T-helper 2 cell (primary cell): Measurements from ENCODE around the gene PARD3B.
"Not testable (repeated sequence)": the region's sequence is repeated elsewhere in the genome, so short reads cannot be mapped to it uniquely, and the experiment has no call there.

Experiments used
- DNase-seq, 5 experiments: peaks; one replicate each; pipeline versions ENCODE4 v3.0.0 to v3.0.0-alpha.2; 2012 to 2022

PARD3B gene

DNA sequence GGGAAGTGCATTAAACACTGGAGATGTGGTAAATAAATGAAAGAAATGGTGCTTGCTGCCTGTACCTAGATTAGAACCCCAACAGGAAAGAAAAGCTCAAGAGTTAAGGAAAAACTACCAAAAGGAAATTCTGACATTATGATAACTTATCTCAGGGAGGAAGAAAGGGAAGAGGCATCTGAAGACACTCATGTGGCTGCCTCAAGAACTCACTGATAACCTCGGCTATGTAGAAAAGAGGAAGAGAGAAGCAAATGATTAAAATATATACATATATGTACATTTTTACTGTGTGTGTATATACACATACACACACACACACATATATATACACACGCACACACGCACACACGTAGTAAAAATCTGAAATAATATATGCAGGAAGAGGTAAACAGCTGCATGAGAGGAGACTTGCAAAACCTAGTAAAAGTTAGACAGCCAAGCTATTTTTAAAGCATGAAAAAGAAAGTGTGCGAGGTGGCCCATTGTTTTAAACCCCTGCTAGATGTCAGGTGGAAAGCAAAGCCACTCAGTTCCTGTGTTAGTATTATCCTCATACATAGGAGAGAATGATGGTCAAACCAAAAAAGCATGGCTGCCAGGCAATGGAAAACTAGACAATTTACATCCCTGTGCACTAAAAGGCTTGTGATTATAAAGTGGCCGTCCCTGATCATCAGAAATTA, 654.0 kb downstream of the PARD3B start:
- DNase-seq: no peak

DNA sequence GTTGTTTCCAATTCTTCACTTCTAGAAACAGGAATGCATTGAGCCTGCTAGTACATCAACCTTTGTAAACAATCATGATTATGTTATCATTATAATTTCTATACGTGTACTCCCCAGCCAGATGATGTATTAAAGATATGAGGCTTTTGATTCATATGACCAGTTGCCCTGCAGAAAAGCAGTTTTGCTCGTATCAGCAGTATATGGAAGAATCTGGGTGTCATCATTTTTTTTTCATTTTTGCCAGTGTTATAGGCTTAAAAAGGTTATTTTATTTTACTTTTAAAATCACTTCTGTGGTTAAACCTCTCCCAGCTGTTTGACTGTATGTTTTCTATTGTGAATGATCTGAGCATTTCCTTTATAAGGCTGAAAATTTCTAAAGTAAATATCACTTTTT, 665.2 kb downstream of the PARD3B start:
- DNase-seq: no peak

DNA sequence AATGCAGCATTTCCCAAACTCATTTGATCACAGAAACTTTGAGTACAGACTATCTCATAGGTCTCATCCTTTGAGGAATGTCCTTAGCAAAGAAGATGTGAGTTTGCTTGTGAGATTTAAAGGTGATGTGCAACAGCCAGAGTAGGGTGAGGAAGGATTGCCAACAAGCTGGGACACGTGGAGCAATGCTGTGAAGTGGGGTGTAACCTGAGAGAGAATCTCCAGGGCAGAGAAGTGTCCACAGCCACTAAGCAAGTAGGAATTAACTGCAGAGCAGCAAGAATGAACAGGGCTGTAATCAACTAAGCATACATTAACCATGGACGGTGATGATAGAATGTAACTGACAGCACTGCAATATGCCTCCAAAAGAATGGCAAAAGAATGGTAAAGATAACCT, 667.1 kb downstream of the PARD3B start:
- no peak for DNase-seq

DNA sequence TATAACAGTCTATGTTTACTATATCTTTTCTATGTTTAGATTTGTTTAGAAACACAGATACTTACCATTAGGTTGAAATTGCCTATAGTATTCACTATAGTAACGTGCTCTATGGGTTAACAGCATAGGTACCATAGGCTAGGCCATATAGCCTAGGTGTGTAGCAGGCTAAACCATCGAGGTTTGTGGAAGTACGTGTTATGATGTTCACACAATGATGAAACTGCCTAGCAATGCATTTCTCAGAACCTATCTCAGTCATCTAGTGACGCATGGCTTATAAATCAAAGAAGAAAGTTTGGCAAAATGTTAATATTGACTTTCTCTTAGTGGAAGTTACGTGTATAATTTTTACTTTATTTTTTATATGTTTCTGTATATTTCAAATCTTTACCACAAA, 670.8 kb downstream of the PARD3B start:
- DNase-seq: no peak

DNA sequence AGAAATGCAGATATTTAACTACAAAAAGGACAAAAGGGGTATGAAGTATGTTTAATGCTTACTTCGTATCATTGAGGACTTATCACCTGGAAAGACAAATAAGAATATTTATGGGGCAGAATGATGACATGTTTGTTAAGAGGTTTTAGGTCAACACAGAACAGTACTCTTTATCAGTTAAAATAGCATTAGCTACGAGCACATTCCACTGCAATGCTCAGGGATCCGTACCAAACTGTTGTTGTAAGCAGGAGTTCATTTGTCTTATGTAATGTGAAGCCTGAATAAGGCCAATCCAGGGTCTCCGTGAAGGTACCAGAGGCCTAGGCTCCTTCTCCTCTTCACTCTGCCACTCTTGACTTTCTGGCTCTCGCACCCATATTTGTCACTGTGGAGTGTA, 671.3 kb downstream of the PARD3B start:
- DNase-seq: no peak

DNA sequence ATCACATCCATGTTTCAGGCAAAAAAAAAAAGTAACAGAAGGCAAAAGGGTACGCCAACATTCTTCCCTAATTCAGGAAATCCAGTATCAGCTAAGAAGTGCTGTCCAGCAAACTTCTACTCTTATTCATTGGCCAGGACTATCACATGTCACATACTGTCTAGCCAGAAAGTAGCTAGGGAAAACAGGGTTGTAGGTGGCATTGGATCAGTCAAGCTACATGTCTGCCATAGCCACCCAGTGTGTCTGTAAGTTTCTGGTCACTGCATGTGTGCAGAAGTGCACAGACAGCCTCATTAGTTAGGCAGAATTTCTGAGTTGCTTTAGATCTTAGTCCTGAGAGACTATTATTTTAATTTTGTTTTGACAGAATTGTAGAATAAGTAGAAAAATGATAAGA, 671.7 kb downstream of the PARD3B start:
- DNase-seq: no peak

DNA sequence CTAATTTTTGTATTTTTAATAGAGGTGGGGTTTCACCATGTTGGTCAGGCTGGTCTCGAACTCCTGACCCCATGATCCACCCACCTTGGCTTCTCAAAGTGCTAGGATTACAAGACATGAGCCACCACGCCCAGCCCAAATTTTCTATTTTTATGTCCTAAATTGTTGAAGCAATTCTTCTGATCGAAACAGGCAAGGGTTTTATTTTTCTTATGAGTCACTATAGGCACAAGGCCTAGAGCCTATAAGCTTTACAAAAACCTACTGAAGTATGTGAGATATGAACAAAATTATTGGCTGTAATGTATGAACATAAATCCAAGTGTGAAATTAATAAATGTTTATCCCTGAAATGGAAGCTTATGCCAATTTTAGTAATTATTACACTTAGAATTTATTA, 672.8 kb downstream of the PARD3B start:
- no peak for DNase-seq

DNA sequence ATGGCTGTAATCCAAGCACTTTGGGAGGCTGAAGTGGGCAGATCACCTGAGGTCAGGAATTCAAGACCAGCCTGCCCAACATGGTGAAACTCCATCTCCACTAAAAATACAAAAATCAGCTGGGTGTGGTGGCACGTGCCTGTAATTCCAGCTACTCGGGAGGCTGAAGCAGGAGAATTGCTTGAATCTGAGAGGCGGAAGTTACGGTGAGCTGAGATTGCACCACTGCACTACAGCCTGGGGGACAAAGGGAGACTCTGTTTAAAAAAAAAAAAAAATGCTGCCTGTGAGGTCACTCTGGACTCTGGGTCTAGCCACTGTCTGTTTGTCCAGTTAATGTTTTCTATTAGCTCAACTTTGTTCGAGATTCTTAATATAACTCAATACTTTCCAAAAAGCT, 673.5 kb downstream of the PARD3B start:
- not testable (repeated sequence) for DNase-seq

DNA sequence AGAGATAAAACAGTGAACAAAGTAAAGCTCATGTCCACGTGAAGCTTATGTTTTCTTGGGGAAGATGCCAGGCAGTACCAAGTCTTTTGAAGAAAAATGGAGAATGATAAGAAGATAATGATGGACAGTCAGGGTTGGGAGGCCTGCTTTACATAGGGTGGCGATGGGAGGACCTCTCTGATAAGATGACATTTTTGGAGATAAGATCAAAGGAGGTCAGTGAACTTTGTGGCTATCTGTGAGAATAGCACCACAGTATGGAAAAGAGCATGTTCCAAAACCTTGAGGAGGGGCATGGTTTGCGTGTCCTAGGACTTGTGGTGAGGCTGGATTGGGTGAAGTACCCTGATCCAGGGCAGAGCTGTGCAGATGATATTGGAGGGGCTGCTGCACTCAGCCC, 675.3 kb downstream of the PARD3B start:
- no peak for DNase-seq

DNA sequence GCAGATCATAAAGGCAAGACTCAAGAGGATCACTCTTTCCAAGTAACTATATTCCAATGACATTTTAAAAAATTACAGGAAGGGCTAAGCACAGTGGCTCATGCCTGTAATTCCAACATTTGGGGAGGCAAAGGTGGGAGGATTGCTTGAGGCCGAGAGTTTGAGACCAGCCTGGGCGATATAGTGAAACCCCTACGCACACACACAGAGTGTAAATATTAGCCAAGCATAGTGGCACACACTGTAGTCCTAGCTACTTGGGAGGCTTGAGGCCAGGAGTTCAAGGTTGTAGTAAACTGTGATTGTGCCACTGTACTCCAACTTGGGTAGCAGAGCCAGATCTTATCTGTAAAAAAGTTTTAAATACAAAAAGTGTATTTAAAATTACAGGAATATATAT, 686.8 kb downstream of the PARD3B start:
- DNase-seq: no peak

DNA sequence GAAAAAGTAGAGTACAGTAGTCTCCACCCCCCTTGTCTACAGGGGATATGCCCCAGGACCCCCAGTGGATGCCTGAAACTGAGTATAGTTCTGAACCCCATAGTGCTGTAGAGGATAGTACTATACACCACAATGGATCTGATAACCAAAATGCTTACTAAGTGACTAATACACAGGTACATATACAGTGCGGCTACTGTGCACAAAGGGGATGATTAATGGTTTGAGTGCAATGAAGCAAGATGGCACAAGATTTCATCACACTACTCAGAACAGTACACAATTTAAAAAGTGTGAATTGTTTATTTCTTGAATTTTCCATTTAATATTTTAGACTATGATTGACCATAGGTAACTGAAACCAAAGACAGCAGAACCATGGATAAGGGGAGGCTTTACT, 690.2 kb downstream of the PARD3B start:
- DNase-seq: no peak

DNA sequence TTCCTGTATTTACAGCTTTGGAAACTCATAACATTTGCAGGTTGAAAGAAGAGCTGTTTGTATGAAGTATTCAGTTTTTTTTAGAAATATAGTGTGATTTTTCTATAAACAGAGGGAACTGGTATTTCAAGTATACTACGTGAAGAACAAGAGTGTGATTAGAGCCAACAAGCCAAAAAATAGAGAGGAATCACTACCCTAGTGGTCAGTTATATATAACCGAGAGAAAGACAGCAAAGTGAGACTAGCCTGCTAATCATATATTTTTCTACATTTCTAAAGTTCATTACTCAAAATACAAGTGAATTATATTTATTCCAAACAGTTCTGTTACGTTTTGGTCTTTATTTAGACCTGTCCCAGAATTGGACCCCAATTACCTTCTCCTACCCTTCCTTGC, 692.2 kb downstream of the PARD3B start:
- DNase-seq: no peak

DNA sequence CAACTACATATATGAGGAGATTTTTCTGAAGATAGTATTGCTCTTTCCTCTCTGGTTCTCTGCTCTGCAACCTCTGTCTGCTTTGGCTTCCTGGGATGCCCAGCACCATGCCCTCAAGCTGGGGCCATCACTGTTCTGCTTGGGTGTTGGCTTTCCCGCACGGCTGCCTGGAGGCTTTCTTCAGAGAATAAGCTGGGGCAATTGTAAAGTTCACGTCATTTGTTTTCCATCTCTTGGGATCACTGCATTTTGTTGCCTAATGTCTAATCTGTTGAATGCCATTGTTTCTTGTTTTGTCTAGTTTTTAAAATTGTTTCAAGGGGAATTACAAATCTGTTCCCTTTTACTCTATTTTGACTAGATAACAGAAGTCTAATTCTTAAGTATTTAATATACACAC, 699.7 kb downstream of the PARD3B start:
- no peak for DNase-seq

DNA sequence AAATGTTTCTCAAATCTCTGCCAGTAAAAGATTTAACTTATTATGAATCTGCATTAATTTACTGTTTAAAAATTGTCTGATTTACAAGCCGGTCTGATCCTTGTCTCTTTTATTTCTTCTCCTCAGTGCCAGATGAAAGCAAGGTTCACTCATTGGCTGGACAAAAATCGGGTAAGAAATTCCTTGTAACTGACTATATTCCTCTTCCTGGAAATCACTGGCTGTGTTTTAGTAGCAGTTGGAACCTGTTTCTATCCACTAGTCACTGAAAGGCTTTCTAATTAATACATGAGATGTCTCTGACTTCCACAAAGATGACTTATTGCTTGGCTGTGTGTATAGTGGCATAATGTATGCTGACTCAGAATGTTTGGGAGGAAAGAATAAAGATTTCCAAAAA, 700.4 kb downstream of the PARD3B start:
- no peak for DNase-seq

DNA sequence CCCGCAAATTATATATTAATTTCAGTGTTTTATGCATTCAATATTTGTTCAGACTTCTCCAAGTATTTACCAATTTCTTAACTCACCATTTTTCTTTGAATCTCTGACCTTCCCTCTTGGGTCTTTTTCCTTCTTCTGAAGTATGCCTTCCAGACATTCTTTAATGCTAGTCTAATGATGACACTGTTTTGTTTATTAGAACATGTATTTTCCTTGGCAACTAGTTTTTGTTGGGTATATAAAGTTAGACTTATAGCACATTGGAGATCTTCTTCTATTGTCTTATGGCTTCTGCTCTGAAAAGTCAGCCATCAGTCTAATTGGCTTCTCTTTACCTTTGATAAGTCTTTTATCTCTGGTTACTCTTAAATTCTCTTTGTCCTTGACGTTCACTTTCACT, 713.8 kb downstream of the PARD3B start:
- no peak for DNase-seq

DNA sequence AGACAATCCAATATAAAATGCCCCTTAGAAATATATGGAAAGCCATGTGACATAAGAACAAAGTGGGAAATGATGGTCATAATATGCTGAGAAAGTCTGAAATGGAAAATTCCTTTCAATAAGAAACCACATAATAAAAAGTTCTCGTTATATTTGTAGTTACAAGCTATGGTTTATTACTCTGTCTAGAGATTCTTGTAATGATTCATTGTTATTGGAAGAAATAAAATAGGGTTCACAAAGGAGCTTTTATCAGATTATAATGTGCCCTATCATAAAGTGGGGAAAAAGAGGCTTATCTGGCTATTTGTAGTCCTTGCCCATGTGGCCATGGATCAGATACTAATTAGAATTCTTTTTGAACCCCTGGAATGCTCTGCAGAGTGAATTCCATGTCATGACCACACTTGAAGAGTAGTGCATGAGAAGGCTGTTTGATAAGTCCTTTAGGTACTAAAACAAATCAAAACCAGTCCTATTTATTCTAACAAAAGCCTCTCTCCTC, 716.3 kb downstream of the PARD3B start:
- DNase-seq: no peak

DNA sequence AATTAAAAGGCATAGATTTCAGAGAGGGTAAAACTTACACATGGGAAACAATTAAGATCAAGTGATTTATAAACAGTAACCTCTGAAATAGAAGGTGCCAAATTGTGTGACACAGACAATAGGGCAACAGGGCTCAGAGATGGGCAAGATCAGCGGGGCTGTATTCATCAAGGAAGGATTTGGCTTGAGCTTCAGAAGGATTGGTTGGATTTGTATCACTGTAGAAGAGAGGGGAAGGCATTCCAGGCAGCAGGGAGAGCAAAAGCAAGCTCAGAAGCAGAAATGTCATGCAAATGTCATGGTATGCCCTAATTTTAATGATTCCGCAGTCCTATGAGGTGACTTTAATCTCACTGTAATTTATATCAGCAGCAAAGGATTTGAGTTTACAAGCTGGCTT, 722.0 kb downstream of the PARD3B start:
- DNase-seq: no peak

DNA sequence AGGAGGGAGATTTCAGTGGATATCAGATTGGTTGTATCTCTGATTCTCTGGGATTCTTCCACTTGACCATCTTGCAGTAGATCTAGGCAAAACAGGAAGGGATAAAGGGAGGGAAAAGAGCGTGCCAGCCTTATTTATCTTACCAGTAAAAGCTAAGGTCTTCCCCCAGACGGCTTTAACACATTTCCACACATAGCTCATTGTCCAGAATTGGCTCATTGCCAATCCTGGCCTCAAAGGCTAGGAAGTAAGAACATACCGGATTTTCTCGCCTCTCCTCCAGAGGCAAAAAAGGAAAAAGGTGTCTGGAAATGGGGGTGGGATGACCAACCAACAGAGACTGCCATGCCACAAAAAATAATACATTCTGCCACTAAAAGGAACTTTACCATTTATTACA, 725.4 kb downstream of the PARD3B start:
- no peak for DNase-seq

DNA sequence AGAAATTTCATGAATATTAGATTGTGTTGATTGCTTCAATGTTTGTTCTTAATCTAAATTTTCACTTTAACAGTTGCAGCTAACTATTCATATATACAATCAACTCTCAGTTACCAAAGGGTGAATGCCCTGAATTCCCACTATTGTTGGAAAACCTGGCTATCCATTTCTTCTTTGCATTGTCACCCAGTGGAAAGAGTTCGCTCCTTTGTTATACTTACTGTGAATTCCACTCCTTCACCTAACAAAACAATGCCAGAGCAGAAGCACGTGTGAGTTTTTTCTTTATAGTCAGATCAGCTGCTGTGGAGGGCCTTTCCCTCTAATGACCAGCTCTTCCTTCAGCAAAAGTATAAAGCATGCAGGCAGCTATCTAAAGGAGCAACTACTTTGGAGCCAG, 727.9 kb downstream of the PARD3B start:
- no peak for DNase-seq

DNA sequence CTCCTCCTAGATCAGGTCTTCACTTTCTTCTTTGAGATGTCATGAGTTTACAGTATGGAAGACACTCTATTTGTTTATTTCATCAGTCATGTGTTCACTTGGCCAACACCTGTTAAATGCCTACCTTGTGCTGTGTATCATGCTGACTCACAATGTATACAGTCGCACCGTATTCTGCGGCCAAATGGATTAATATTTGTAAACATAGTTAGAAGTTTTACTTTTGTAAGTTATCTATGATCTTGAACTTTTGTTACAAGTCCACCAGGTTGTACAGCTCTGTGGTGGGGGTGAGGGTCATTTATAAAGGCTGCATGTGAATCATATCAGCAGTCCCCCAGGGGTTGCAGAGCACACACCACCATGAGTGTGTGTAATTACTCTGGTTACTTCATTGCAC, 728.4 kb downstream of the PARD3B start:
- DNase-seq: no peak

DNA sequence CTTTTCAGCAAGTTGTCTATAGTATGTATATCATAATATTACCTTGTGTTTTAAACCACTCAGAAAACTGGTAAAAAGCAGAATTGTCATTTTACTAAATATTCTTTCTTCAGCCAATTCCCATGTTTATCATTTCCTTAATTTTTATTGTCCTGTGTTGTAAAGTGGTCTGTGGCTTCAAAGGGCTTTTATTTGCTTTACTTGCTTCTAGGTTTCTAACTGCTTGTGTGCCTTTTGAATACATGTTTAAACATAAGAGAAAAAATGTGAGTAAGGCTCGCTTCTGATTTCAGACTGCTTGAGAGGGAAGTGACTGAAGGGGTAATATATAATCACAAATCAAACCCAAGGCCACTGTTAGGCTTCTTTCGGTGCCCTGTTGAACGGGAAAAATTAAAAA, 729.5 kb downstream of the PARD3B start:
- DNase-seq: no peak

DNA sequence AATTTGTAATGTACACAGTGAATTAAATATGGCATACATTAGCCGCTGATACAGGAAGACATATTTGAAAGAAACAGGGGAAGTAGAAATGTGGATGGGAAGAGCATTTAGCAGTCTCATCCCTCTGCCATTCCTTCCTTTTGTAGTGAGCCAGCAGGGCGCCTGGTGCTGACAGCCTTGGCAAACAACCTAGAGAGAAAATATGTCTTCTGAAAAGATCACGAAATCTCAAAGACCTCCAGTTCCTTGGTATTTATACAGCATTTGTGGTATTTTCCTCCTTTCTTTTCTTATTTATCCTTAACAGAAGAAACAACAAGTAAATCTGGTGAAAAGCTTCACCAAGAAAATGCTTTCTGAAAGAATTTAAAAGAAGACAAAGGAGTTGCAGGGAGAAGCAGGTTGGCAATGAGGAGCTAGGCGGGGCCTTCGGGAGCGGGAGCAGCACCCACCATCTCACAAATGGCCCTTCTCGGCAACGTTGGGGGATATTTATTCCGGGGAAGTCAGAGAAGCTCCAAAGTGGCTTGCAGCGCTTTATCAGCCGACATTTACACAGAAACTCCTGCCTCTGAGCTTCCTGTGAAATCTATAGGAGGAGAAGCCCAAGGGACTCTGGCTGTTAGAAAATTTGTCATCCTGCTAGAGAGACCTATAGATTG, 731.0 kb downstream of the PARD3B start:
- no peak for DNase-seq

DNA sequence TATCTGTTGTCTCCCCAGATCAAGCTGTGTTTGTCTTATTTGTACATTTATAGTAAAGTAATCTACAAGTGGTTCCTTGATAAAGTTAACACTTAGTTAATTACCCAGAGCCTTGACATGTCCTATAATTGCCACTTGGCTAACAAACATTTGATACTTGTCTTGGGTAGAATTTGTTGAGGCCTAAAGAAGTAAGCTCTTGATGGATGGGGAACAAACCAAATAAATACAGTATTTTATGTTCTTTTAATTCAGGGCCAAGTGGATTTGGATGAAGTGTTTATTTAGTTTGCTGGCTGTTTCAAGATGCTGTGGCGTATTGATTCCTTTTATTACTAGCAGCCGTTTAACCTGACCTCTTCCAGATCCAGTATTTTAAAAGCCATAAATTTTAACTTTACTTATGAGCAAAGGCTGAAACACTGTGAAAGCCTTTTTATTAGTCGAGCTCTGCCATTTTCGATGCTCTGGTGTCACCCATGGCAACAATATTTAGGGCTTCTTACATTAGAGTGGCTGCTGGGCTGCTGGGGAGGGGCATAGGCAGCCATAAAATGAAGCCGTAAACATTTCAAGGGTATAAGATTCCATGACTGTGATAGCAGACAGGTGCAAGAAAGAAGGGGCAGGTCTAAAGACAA, 735.4 kb downstream of the PARD3B start:
- DNase-seq: no peak

DNA sequence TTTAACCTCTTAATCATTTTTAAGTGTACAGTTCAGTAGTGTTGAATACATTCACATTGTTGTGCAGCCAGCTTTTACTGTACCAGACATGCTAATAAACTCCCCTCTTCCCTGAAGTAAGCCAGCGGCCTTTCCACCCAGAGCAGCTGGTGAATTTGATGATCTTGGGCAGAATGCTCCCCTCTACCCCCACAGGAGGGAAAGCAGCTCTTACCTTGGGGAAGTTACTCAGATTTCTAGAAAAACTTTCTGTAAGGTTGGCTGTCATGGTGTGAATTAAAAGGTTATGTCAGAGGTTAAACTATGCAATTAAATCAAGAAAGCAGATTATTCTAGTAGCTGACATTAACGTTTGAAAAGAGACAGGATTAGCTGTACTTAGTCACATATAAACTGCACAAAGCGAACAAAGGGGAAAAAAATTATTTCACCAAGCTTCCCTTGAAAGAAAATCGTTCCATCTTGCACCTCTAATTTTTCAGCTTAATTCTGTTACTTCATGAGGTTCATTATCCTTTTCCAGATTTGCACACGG, 738.5 kb downstream of the PARD3B start:
- DNase-seq: no peak
